GM18505 (cell line): ENCODE data around the gene FN3K.
A peak's percentile ranks its signal among the peaks of the same experiment; 100 is the strongest.

Experiments
- ATAC-seq: cut with Tn5 transposase; IDR thresholded peaks from one replicate; pipeline ENCODE4 v1.9.1; 2021; ENCODE audit not compliant: unreplicated experiment
- POLR2A ChIP-seq: IDR thresholded peaks from 4 replicates; pipeline ENCODE4 v1.6.1; 2011; ENCODE audit warnings: borderline replicate concordance; ENCODE audit not compliant: insufficient read depth, insufficient read length; ENCODE audit errors: extremely low read depth

FN3K gene

GRCh38 chr17:82709676-82710498, 25.5 kb upstream of the FN3K start:
- ATAC-seq, result no peak
- no peak for TF ChIP-seq POLR2A

- no peak for ATAC-seq
- no peak for TF ChIP-seq POLR2A
Measured at GRCh38 chr17:82710499-82711232, 24.7 kb upstream of the FN3K start.

- TF ChIP-seq POLR2A, result no peak
- ATAC-seq, result no peak
Measured at GRCh38 chr17:82713071-82713723, 22.2 kb upstream of the FN3K start.

GRCh38 chr17:82716203-82717010, 19.0 kb upstream of the FN3K start, which contains the start of gene FN3KRP:
Gene FN3KRP, plus strand, starts transcription at chr17:82716706. Its CDS starts 50 bp downstream, at chr17:82716756.
- ATAC-seq, result peak; percentile 64
- TF ChIP-seq POLR2A, result peak; percentile 72

- no peak for TF ChIP-seq POLR2A
- ATAC-seq, result no peak
Measured at GRCh38 chr17:82718986-82719685, 16.3 kb upstream of the FN3K start.

GRCh38 chr17:82720204-82720603, 15.2 kb upstream of the FN3K start:
- TF ChIP-seq POLR2A, result no peak
- ATAC-seq, result no peak

- TF ChIP-seq POLR2A, result no peak
- no peak for ATAC-seq
Measured at GRCh38 chr17:82722341-82723013, 12.9 kb upstream of the FN3K start.

GRCh38 chr17:82723169-82723807, 12.1 kb upstream of the FN3K start:
- no peak for TF ChIP-seq POLR2A
- no peak for ATAC-seq

GRCh38 chr17:82726427-82726826, 9.0 kb upstream of the FN3K start:
- no peak for ATAC-seq

GRCh38 chr17:82729479-82730260, 5.7 kb upstream of the FN3K start:
- ATAC-seq, result no peak
- TF ChIP-seq POLR2A, result no peak

More at GRCh38 chr17:82726427-82726826, 9.0 kb upstream of the FN3K start:
- TF ChIP-seq POLR2A, result no peak

GRCh38 chr17:82732118-82732743, 3.2 kb upstream of the FN3K start:
- TF ChIP-seq POLR2A, result no peak
- ATAC-seq, result no peak
